Measurements from ENCODE around the gene PPP1R7.

Gene PPP1R7

GRCh38 chr2:241157841-241158545, 7.7 kb downstream of the PPP1R7 start:
- Mint-ChIP-seq H3K36me3 (peaks cover 26% of the 10 kb centered on the region), H3K27ac (no peak overlapping the region)

GRCh38 chr2:241158546-241158900, 8.3 kb downstream of the PPP1R7 start:
- H3K27me3 Mint-ChIP-seq: no peaks in the 10 kb centered on the region
- H3K36me3 Mint-ChIP-seq: peaks cover 22% of the 10 kb centered on the region
- no peak overlapping the region for H3K27ac Mint-ChIP-seq
- H3K4me3 Mint-ChIP-seq: no peak overlapping the region
- no peaks in the 10 kb centered on the region for H3K9me3 Mint-ChIP-seq
- ATAC-seq (ENCODE audit: low read depth) (no peak), DNase-seq (ENCODE audit: low spot score in 2 of 2) (no peak)
- H3K4me1 Mint-ChIP-seq: no peaks in the 10 kb centered on the region

More at GRCh38 chr2:241157841-241158545, 7.7 kb downstream of the PPP1R7 start:
- no peak overlapping the region for H3K4me3 Mint-ChIP-seq
- no peaks in the 10 kb centered on the region for H3K27me3 Mint-ChIP-seq
- H3K9me3 Mint-ChIP-seq: no peaks in the 10 kb centered on the region
- peaks cover 3% of the 10 kb centered on the region for H3K4me1 Mint-ChIP-seq
- DNase-seq (ENCODE audit: low spot score in 2 of 2): no peak
- no peak for ATAC-seq (ENCODE audit: low read depth)

- Mint-ChIP-seq H3K4me3 (no peak overlapping the region), H3K27ac (no peak overlapping the region), H3K27me3 (no peaks in the 10 kb centered on the region), H3K36me3 (peaks cover 22% of the 10 kb centered on the region), H3K9me3 (no peaks in the 10 kb centered on the region), H3K4me1 (no peaks in the 10 kb centered on the region)
- ATAC-seq (ENCODE audit: low read depth) (no peak), DNase-seq (ENCODE audit: low spot score in 2 of 2) (no peak)
Observed at GRCh38 chr2:241159116-241159515, 8.8 kb downstream of the PPP1R7 start.

- Mint-ChIP-seq H3K36me3 (peaks cover 22% of the 10 kb centered on the region), H3K4me1 (no peaks in the 10 kb centered on the region), H3K27ac (no peak overlapping the region), H3K4me3 (no peak overlapping the region), H3K27me3 (no peaks in the 10 kb centered on the region), H3K9me3 (no peaks in the 10 kb centered on the region)
- DNase-seq (ENCODE audit: low spot score in 2 of 2) (no peak), ATAC-seq (ENCODE audit: low read depth) (no peak)
Observed at GRCh38 chr2:241160318-241160717, 10.1 kb downstream of the PPP1R7 start.

- Mint-ChIP-seq H3K4me3 (no peak overlapping the region), H3K9me3 (no peaks in the 10 kb centered on the region), H3K27me3 (no peaks in the 10 kb centered on the region), H3K36me3 (peaks cover 28% of the 10 kb centered on the region), H3K27ac (no peak overlapping the region), H3K4me1 (no peaks in the 10 kb centered on the region)
- ATAC-seq (ENCODE audit: low read depth) (no peak), DNase-seq (ENCODE audit: low spot score in 2 of 2) (no peak)
Observed at GRCh38 chr2:241161646-241162281, 11.5 kb downstream of the PPP1R7 start.

- H3K4me3 Mint-ChIP-seq: no peak overlapping the region
- no peak overlapping the region for H3K27ac Mint-ChIP-seq
- no peaks in the 10 kb centered on the region for H3K9me3 Mint-ChIP-seq
- DNase-seq (ENCODE audit: low spot score in 2 of 2) (no peak), ATAC-seq (ENCODE audit: low read depth) (no peak)
- H3K36me3 Mint-ChIP-seq: peaks cover 27% of the 10 kb centered on the region
- no peaks in the 10 kb centered on the region for H3K27me3 Mint-ChIP-seq
- no peaks in the 10 kb centered on the region for H3K4me1 Mint-ChIP-seq
Observed at GRCh38 chr2:241163601-241164118, 13.4 kb downstream of the PPP1R7 start.

GRCh38 chr2:241168366-241168765, 18.1 kb downstream of the PPP1R7 start:
- DNase-seq (ENCODE audit: low spot score in 2 of 2) (no peak), ATAC-seq (ENCODE audit: low read depth) (no peak)
- H3K27me3 Mint-ChIP-seq: no peaks in the 10 kb centered on the region
- no peak overlapping the region for H3K27ac Mint-ChIP-seq
- no peaks in the 10 kb centered on the region for H3K4me1 Mint-ChIP-seq
- H3K36me3 Mint-ChIP-seq: peaks cover 45% of the 10 kb centered on the region
- H3K4me3 Mint-ChIP-seq: no peak overlapping the region
- peaks cover 9% of the 10 kb centered on the region for H3K9me3 Mint-ChIP-seq

GRCh38 chr2:241173557-241173956, 23.3 kb downstream of the PPP1R7 start:
- DNase-seq (ENCODE audit: low spot score in 2 of 2) (no peak), ATAC-seq (ENCODE audit: low read depth) (no peak)
- Mint-ChIP-seq H3K4me3 (no peak overlapping the region), H3K27ac (peak overlapping the region; percentile 6), H3K27me3 (no peaks in the 10 kb centered on the region), H3K4me1 (no peaks in the 10 kb centered on the region), H3K36me3 (peaks cover 46% of the 10 kb centered on the region), H3K9me3 (peaks cover 9% of the 10 kb centered on the region)

- H3K27me3 Mint-ChIP-seq: no peaks in the 10 kb centered on the region
- ATAC-seq (ENCODE audit: low read depth) (no peak), DNase-seq (ENCODE audit: low spot score in 2 of 2) (no peak)
- H3K4me3 Mint-ChIP-seq: no peak overlapping the region
- H3K27ac Mint-ChIP-seq: no peak overlapping the region
- H3K36me3 Mint-ChIP-seq: peaks cover 25% of the 10 kb centered on the region
- no peaks in the 10 kb centered on the region for H3K9me3 Mint-ChIP-seq
- H3K4me1 Mint-ChIP-seq: no peaks in the 10 kb centered on the region
Observed at GRCh38 chr2:241177526-241178334, 27.5 kb downstream of the PPP1R7 start.

GRCh38 chr2:241178961-241179360, 28.7 kb downstream of the PPP1R7 start:
- Mint-ChIP-seq H3K27ac (no peak overlapping the region), H3K9me3 (no peaks in the 10 kb centered on the region), H3K27me3 (no peaks in the 10 kb centered on the region), H3K36me3 (peaks cover 23% of the 10 kb centered on the region), H3K4me1 (no peaks in the 10 kb centered on the region), H3K4me3 (no peak overlapping the region)
- no peak for DNase-seq (ENCODE audit: low spot score in 2 of 2)
- ATAC-seq (ENCODE audit: low read depth): no peak

- ATAC-seq (ENCODE audit: low read depth): no peak
- Mint-ChIP-seq H3K27ac (no peak overlapping the region), H3K9me3 (no peaks in the 10 kb centered on the region), H3K27me3 (no peaks in the 10 kb centered on the region), H3K36me3 (peaks cover 20% of the 10 kb centered on the region), H3K4me1 (no peaks in the 10 kb centered on the region), H3K4me3 (no peak overlapping the region)
- no peak for DNase-seq (ENCODE audit: low spot score in 2 of 2)
Observed at GRCh38 chr2:241179899-241180298, 29.6 kb downstream of the PPP1R7 start.

- Mint-ChIP-seq H3K36me3 (peaks cover 14% of the 10 kb centered on the region), H3K4me1 (no peaks in the 10 kb centered on the region), H3K27me3 (no peaks in the 10 kb centered on the region), H3K4me3 (no peak overlapping the region), H3K9me3 (no peaks in the 10 kb centered on the region), H3K27ac (no peak overlapping the region)
- DNase-seq (ENCODE audit: low spot score in 2 of 2): no peak
- no peak for ATAC-seq (ENCODE audit: low read depth)
Observed at GRCh38 chr2:241180495-241180894, 30.2 kb downstream of the PPP1R7 start.

GRCh38 chr2:241182126-241182525, 31.9 kb downstream of the PPP1R7 start:
- H3K27ac Mint-ChIP-seq: no peak overlapping the region
- H3K4me3 Mint-ChIP-seq: no peak overlapping the region
- no peaks in the 10 kb centered on the region for H3K27me3 Mint-ChIP-seq
- no peak for DNase-seq (ENCODE audit: low spot score in 2 of 2)
- no peak for ATAC-seq (ENCODE audit: low read depth)
- no peaks in the 10 kb centered on the region for H3K9me3 Mint-ChIP-seq
- H3K4me1 Mint-ChIP-seq: peaks cover 1% of the 10 kb centered on the region
- peaks cover 13% of the 10 kb centered on the region for H3K36me3 Mint-ChIP-seq

- no peak for DNase-seq (ENCODE audit: low spot score in 2 of 2)
- H3K4me1 Mint-ChIP-seq: peaks cover 6% of the 10 kb centered on the region
- no peak overlapping the region for H3K27ac Mint-ChIP-seq
- ATAC-seq (ENCODE audit: low read depth): no peak
- no peak overlapping the region for H3K4me3 Mint-ChIP-seq
- H3K36me3 Mint-ChIP-seq: peaks cover 13% of the 10 kb centered on the region
- H3K9me3 Mint-ChIP-seq: no peaks in the 10 kb centered on the region
- peaks cover 2% of the 10 kb centered on the region for H3K27me3 Mint-ChIP-seq
Observed at GRCh38 chr2:241182531-241183133, 32.4 kb downstream of the PPP1R7 start.

All from memory B cell (primary cell).